Fibroblast of mammary gland (primary cell): ENCODE results near the gene ARHGAP10.
"Not testable (repeated sequence)": the region's sequence is repeated elsewhere in the genome, so short reads cannot be mapped to it uniquely, and the experiment has no call there.

Experiments
- DNase-seq: peaks from one replicate; pipeline ENCODE4 v3.0.0-alpha.2; 2010; ENCODE audit warnings: low read depth
- H3K4me3 ChIP-seq: 2 replicates; pipeline ENCODE4 v1.5.1; 2011; ENCODE audit warnings: low read depth, mild to moderate bottlenecking, low read length, moderate library complexity; ENCODE audit not compliant: control insufficient read depth
- CTCF ChIP-seq: conservative IDR thresholded peaks from 2 replicates; pipeline ENCODE4 v1.5.1; 2011; ENCODE audit warnings: low read depth, low read length, inconsistent platforms; ENCODE audit not compliant: control insufficient read depth, insufficient read depth

ARHGAP10 gene

DNA sequence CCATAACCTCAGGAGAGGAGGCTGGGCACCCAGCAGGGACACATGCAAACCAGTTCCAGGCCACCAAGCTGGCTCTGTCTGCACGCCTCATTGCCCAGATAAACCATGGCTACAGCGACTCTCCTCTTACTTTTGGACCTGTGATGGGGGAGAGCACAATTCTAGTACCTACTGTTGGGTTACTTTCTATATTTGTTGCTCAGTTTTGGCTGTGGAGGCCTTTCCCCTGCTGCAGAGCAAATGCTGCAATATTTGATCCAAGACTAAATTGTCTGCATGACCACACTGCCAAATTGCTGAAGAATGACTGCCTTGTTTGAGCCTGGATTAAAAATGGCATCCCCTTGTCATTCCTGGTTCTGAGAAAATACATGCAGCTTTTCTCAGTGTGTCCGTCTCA, 253.5 kb downstream of the ARHGAP10 start:
- TF ChIP-seq CTCF, result no peak
- DNase-seq, result no peak
- H3K4me3 ChIP-seq, result no peak overlapping the region

DNA sequence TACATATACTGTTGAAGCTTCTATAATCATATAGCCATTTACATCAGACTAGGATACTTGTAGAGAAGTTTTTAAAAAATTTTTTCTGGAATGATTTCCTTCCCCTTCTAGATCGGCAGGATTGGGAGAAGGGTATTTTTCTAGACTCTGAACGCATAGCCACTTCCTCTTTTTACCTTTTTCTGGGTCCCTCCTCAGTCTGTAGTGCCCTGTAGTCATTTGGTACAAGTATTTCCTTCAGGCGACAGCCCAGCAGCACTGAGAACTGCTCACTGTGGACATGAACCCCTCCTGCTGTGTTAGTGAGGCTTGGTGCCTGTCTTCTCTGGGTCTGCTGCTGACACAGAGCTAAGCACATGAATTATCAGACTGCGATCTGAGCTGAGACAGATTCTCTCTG, 255.4 kb downstream of the ARHGAP10 start:
- no peak for DNase-seq
- TF ChIP-seq CTCF, result no peak
- H3K4me3 ChIP-seq, result no peak overlapping the region

DNA sequence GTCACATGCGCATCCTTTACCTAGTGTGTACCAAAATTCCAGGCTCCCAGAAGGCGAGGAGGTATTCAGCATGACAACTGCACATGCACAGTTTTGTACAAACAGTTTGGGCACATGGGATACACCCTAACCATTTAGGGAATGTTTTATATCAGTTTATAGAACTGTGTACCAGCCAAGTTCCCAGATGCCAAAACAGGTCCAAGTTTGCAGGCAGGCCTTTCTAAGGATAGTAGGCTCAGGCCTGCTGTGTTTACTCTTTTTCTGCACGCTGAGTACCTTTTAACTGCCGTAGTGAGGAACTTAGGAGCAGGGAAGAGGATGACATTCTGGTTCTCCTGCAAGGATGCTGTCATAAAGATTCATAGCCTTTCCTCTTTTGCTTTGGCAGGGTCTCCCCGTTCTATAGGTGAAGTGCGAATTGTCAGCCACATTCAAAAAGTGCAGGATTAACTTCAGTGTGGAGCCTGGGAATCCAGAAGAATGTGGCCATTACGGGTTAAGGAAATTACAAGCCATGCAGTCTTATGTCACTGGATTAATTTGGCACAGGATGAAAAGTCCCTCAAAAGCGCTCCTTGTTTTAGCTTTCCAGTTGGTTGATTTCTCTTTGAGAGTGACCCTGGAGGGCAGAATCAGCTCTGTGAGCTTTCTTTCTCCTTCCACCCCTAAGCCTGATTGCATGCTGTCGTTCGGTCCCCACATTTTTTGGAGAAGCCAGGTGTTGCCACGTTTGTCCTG, 259.8 kb downstream of the ARHGAP10 start:
- TF ChIP-seq CTCF, result no peak
- no peak for DNase-seq
- no peak overlapping the region for H3K4me3 ChIP-seq

- H3K4me3 ChIP-seq, result no peak overlapping the region
- TF ChIP-seq CTCF, result no peak
- no peak for DNase-seq
These were observed 262.2 kb downstream of the ARHGAP10 start for GRCh38 chr4:147994076-147994475.

GRCh38 chr4:147994491-147995385, 262.9 kb downstream of the ARHGAP10 start:
- no peak for TF ChIP-seq CTCF
- DNase-seq, result no peak
- no peak overlapping the region for H3K4me3 ChIP-seq

GRCh38 chr4:147996859-147997258, 265.0 kb downstream of the ARHGAP10 start:
- no peak for DNase-seq
- TF ChIP-seq CTCF, result no peak
- no peak overlapping the region for H3K4me3 ChIP-seq

DNA sequence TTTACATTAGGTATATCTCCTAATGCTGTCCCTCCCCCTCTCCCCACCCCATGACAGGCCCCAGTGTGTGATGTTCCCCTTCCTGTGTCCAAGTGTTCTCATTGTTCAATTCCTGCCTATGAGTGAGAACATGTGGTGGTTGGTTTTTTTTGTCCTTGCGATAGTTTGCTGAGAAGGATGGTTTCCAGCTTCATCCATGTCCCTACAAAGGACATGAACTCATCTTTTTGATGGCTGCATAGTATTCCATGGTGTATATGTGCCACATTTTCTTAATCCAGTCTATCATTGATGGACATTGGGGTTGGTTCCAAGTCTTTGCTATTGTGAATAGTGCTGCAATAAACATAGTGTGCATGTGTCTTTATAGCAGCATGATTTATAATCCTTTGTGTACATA, 268.1 kb downstream of the ARHGAP10 start:
- not testable (repeated sequence) for DNase-seq, H3K4me3 ChIP-seq
